Suprapubic skin (tissue), 4 donors: Measurements from ENCODE around the gene LRRC26. TPM values are rescaled to one million over a fixed set of nuclear protein-coding genes. Genes with fewer than 3 reads are reported as not detected.

ENCODE experiments used
- DNase-seq, 2 donors: peaks; one replicate each; pipeline ENCODE4 v3.0.0-alpha.2; 2019; ENCODE audit warnings: low spot score in 2 of 2
- H3K27ac ChIP-seq: fragments of 200-600 bp; sonication (generic); one replicate; pipeline ENCODE4 v1.5.1; 2019
- H3K27me3 ChIP-seq: fragments of 200-600 bp; sonication (generic); one replicate; pipeline ENCODE4 v1.5.1; 2019
- H3K36me3 ChIP-seq: fragments of 200-600 bp; sonication (generic); one replicate; pipeline ENCODE4 v1.5.1; 2019
- H3K4me1 ChIP-seq: fragments of 200-600 bp; sonication (generic); one replicate; pipeline ENCODE4 v1.5.1; 2019
- H3K4me3 ChIP-seq: fragments of 200-600 bp; sonication (generic); one replicate; pipeline ENCODE4 v1.5.1; 2019; ENCODE audit warnings: mild to moderate bottlenecking
- H3K9me3 ChIP-seq: fragments of 200-600 bp; sonication (generic); one replicate; pipeline ENCODE4 v1.5.1; 2019
- EP300 ChIP-seq: sonication (generic); formaldehyde crosslinking; IDR thresholded peaks from one replicate; pipeline ENCODE4 v1.6.1; 2017; ENCODE audit warnings: antibody characterized with exemption
- POLR2A ChIP-seq, 2 donors: fragments of 450-650 bp; IDR thresholded peaks; one replicate each; pipeline ENCODE4 v1.6.1; 2017; ENCODE audit warnings: antibody characterized with exemption in 2 of 2, mild to moderate bottlenecking in 2 of 2, moderate library complexity in 2 of 2
- POLR2AphosphoS5 ChIP-seq, 3 donors: sonication (generic); formaldehyde crosslinking; IDR thresholded peaks; one replicate each; pipeline ENCODE4 v1.6.1; 2017; ENCODE audit warnings: antibody characterized with exemption in 3 of 3
- WGBS: methylation state at CpG from one replicate; pipeline ENCODE4 v1.1.5; 2018; 5-methylcytosine and 5-hydroxymethylcytosine counted together
- total RNA-seq, 4 donors: library from RNA; depleted of rRNA; stranded (reverse); fragments of >200 nt; gene quantifications; one replicate each; pipeline ENCODE4 v1.1.0, GENCODE V29; 2016
- TF ChIP-seq, protein P1 (sequence below), 2 donors: fragments of 200-600 bp in 1 of 2; fragments of 450-650 bp in 1 of 2; sonication (generic) in 1 of 2; IDR thresholded peaks; one replicate each; pipeline ENCODE4 v1.5.1; 2016 to 2019; ENCODE audit warnings: antibody characterized with exemption in 2 of 2, mild to moderate bottlenecking in 1 of 2, moderate library complexity in 1 of 2

The LRRC26 gene
- total RNA-seq, 4 donors from 2014 or later: 5.4 to 37.2 (median 7.9) TPM

DNA sequence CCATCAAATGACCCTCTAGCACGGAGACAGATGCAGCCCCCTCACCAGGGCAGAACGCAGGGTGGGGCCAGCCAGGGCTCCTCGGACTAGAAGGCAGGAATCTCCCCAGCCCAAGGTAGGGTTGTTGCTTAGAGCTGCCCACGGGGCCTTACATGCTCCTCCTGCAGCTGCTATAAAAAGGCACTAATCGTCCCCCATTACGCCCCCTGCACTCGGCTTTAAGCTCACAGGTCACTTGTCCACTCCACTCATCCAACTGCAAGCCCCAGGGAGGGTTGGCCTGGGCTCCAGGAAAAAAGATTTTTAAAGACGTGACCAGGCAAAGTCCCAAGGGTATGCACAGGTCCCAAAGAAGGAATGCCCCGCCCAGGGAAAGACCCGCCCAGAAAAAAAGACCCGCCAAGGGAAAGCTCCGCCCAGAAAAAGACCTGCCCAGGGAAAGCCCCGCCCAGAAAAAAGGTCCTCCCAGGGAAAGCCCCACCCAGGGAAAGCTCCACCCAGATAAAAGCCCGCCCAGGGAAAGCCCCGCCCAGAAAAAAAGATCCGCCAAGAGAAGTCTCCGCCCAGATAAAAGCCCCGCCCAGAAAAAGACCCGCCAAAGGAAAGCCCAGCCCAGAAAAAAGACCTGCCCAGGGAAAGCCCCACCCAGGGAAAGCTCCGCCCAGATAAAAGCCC is 19.8 kb downstream of the LRRC26 start:
- 44% methylated on average over 17 of the region's 20 CpGs for WGBS
- Histone ChIP-seq H3K36me3 (no peaks in the 10 kb centered on the region), H3K27ac (no peak overlapping the region), H3K27me3 (peaks cover 36% of the 10 kb centered on the region), H3K4me3 (no peak overlapping the region), H3K9me3 (no peaks in the 10 kb centered on the region), H3K4me1 (no peaks in the 10 kb centered on the region)
- DNase-seq: no peak
- no peak for TF ChIP-seq POLR2AphosphoS5 (IDR thresholded peaks at IDR 0.05)
- TF ChIP-seq EP300: no peak
- TF ChIP-seq POLR2A (IDR thresholded peaks at IDR 0.05): no peak
- TF ChIP-seq, protein P1, sequence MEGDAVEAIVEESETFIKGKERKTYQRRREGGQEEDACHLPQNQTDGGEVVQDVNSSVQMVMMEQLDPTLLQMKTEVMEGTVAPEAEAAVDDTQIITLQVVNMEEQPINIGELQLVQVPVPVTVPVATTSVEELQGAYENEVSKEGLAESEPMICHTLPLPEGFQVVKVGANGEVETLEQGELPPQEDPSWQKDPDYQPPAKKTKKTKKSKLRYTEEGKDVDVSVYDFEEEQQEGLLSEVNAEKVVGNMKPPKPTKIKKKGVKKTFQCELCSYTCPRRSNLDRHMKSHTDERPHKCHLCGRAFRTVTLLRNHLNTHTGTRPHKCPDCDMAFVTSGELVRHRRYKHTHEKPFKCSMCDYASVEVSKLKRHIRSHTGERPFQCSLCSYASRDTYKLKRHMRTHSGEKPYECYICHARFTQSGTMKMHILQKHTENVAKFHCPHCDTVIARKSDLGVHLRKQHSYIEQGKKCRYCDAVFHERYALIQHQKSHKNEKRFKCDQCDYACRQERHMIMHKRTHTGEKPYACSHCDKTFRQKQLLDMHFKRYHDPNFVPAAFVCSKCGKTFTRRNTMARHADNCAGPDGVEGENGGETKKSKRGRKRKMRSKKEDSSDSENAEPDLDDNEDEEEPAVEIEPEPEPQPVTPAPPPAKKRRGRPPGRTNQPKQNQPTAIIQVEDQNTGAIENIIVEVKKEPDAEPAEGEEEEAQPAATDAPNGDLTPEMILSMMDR (IDR thresholded peaks at IDR 0.05): no peak

DNA sequence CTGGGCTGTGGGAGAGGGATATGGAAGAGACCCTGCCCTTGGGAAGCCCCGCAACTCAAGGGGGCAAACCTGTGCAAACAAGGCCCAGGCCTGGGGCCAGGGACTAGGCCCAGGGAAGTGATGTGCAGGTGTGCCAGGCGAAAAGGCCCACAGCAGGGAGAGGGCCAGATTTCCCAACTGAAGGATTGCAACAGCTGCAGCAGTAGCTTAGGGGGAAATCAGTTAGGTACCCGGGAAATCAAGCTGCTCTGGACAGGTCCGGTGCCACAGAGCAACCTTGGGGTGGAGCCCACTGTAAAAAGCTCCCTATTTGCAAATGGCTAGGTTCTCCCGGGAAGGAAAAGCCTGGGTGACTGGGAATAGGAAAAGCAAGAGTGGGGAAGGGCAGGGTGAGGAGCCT is 20.5 kb downstream of the LRRC26 start:
- DNase-seq: no peak
- 59% methylated on average over 5 of the region's 5 CpGs for WGBS
- no peaks in the 10 kb centered on the region for H3K4me1 ChIP-seq
- no peaks in the 10 kb centered on the region for H3K9me3 ChIP-seq
- no peak overlapping the region for H3K27ac ChIP-seq
- peaks cover 37% of the 10 kb centered on the region for H3K27me3 ChIP-seq
- no peak overlapping the region for H3K4me3 ChIP-seq
- TF ChIP-seq EP300 (no peak), POLR2AphosphoS5 (IDR thresholded peaks at IDR 0.05) (no peak), POLR2A (IDR thresholded peaks at IDR 0.05) (no peak)
- TF ChIP-seq, protein P1 (IDR thresholded peaks at IDR 0.05): no peak
- no peaks in the 10 kb centered on the region for H3K36me3 ChIP-seq

DNA sequence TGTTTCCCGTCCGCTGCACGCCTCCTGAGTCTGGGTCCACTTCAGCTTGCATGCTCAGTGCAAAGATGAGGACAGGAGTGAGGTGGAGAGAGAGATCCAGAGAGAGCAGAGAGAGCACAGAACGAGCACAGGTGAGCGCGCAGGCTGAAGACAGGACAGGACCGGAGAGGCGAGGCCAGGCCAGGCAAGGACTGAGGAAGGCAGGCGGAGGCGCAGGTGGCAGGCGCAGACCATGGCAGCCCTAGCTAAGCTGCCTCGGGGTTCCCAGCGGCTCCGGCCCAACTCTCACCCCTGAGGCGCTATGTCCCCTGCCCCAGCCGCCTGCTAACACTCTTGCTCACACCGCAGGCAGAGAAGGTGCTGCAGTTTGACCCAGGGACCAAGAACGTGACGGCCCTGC is 21.2 kb downstream of the LRRC26 start:
- Histone ChIP-seq H3K9me3 (no peaks in the 10 kb centered on the region), H3K36me3 (no peaks in the 10 kb centered on the region), H3K4me1 (no peaks in the 10 kb centered on the region), H3K27me3 (peaks cover 44% of the 10 kb centered on the region), H3K4me3 (no peak overlapping the region), H3K27ac (no peak overlapping the region)
- WGBS: 77% methylated on average over 13 of the region's 19 CpGs
- no peak for DNase-seq
- TF ChIP-seq POLR2AphosphoS5 (IDR thresholded peaks at IDR 0.05) (no peak), POLR2A (IDR thresholded peaks at IDR 0.05) (no peak), EP300 (no peak)
- TF ChIP-seq, protein P1 (IDR thresholded peaks at IDR 0.05): no peak

DNA sequence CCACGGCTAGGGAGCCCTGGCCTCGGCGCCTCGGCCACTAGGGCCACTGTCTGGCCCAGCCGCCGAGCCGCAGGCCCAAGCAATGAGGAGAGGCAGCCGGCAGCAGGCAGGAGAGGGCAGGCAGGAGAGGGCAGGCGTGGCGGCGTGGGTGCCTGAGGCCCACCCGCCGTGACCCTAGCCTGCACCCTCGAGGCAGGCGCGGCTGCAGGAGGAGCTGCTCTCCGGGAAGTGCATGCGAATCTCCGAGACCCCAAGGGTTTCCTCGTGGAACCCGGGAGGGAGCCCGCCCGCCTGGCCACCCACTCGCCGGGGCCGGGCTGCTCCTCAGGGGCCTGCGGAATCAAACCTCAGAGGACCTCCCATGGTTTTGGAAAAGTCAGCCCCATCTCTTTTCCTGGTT is 21.6 kb downstream of the LRRC26 start:
- Histone ChIP-seq H3K27me3 (peaks cover 48% of the 10 kb centered on the region), H3K4me3 (no peak overlapping the region), H3K27ac (no peak overlapping the region), H3K4me1 (no peaks in the 10 kb centered on the region), H3K36me3 (no peaks in the 10 kb centered on the region), H3K9me3 (no peaks in the 10 kb centered on the region)
- DNase-seq: no peak
- WGBS: 81% methylated on average over 27 of the region's 27 CpGs
- TF ChIP-seq POLR2A (IDR thresholded peaks at IDR 0.05): no peak
- TF ChIP-seq POLR2AphosphoS5 (IDR thresholded peaks at IDR 0.05): no peak
- TF ChIP-seq, protein P1 (IDR thresholded peaks at IDR 0.05): no peak
- no peak for TF ChIP-seq EP300

DNA sequence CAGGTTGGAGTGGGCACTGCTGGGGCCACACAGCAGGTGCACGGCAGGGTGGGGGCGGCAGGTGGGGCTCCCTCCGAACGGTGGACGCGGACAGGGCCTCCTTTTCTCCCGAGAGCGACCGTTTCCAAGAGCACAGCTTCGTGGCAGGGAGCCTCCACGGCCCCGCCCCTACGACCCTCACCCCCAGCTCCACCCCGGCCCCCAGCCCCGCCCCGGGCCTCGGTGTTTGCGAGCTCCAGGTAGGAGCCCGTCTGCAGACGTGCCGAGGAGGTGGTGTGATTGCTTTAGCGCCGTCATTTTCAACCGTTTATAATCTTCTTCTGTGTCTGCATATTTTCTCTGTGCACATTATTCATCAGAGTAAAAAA is 22.1 kb downstream of the LRRC26 start:
- WGBS: 31% methylated on average over 15 of the region's 24 CpGs

More for the DNA sequence above, 22.1 kb downstream of the LRRC26 start:
- Histone ChIP-seq H3K27me3 (peaks cover 53% of the 10 kb centered on the region), H3K4me1 (no peaks in the 10 kb centered on the region), H3K4me3 (no peak overlapping the region), H3K9me3 (no peaks in the 10 kb centered on the region), H3K36me3 (no peaks in the 10 kb centered on the region), H3K27ac (no peak overlapping the region)
- TF ChIP-seq, protein P1 (IDR thresholded peaks at IDR 0.05): no peak
- TF ChIP-seq EP300 (no peak), POLR2AphosphoS5 (IDR thresholded peaks at IDR 0.05) (no peak), POLR2A (IDR thresholded peaks at IDR 0.05) (no peak)
- DNase-seq: no peak
